H1 (cell line): ENCODE data around the gene MYBPH. TPM values are rescaled to one million over a fixed set of nuclear protein-coding genes. Genes with fewer than 3 reads are reported as not detected.

ENCODE experiments used
- CTCF ChIA-PET: fragments of 300-600 bp; sonication (Branson Sonifier 250); formaldehyde crosslinking; loops from one replicate; lab custom pipeline; 2021; ENCODE audit not compliant: partially characterized antibody; lab: Charles Lee
- POLR2A ChIA-PET: fragments of 300-600 bp; sonication (Branson Sonifier 250); formaldehyde crosslinking; loops from one replicate; lab custom pipeline; 2021; ENCODE audit warnings: inconsistent platforms; ENCODE audit not compliant: partially characterized antibody; lab: Charles Lee
- DNase-seq, 2 experiments: peaks; one replicate each; pipeline versions ENCODE4 v3.0.0 to v3.0.0-alpha.2; 2010 to 2022; ENCODE audit warnings: low spot score in 2 of 2, low read depth in 1 of 2, mixed read lengths in 1 of 2
- FAIRE-seq: peaks from 2 replicates; lab custom pipeline; 2011; peaks lifted over from hg19 to GRCh38; lab: Jason Lieb, UNC
- H2AFZ ChIP-seq: 2 replicates; pipeline ENCODE4 v1.8.1; 2012; ENCODE audit warnings: low read length, inconsistent platforms
- H2AK5ac ChIP-seq: 2 replicates; pipeline ENCODE4 v1.6.1; 2013; ENCODE audit warnings: low read depth, low read length
- H2BK120ac ChIP-seq: replicated peaks from 2 replicates; pipeline ENCODE3; 2013; ENCODE audit warnings: low read depth, low read length, inconsistent platforms
- H2BK12ac ChIP-seq: 2 replicates; pipeline ENCODE4 v1.6.1; 2013; ENCODE audit warnings: low read depth, low read length
- H2BK15ac ChIP-seq: 2 replicates; pipeline ENCODE4 v1.6.1; 2013; ENCODE audit warnings: low read length
- H2BK20ac ChIP-seq: 2 replicates; pipeline ENCODE4 v1.6.1; 2013; ENCODE audit warnings: low read length
- H2BK5ac ChIP-seq: 2 replicates; pipeline ENCODE4 v1.6.1; 2013; ENCODE audit warnings: low read depth, low read length
- H3K14ac ChIP-seq: 2 replicates; pipeline ENCODE4 v1.6.1; 2013; ENCODE audit warnings: inconsistent platforms; ENCODE audit not compliant: insufficient read length
- H3K18ac ChIP-seq: 2 replicates; pipeline ENCODE4 v1.6.1; 2013; ENCODE audit warnings: low read length; ENCODE audit errors: extremely low read depth
- H3K23ac ChIP-seq: 2 replicates; pipeline ENCODE4 v1.6.1; 2013; ENCODE audit warnings: inconsistent platforms; ENCODE audit not compliant: insufficient read length
- H3K23me2 ChIP-seq: 2 replicates; pipeline ENCODE4 v1.6.1; 2013; ENCODE audit warnings: low read depth, low read length
- H3K27ac ChIP-seq: 2 replicates; pipeline ENCODE4 v1.6.1; 2011; ENCODE audit warnings: low read depth, low read length, inconsistent platforms
- H3K27me3 ChIP-seq, 4 experiments: replicated peaks in 1 of 4; 1 replicate in 1 of 4; 2 replicates in 3 of 4; pipeline versions ENCODE4 v1.6.1 to v1.8.1; 2011 to 2013; ENCODE audit warnings: low read length in 3 of 4, mild to moderate bottlenecking in 3 of 4, inconsistent platforms in 2 of 4, mixed read lengths in 2 of 4, moderate library complexity in 1 of 4; ENCODE audit not compliant: control insufficient read depth in 3 of 4, insufficient read depth in 3 of 4; ENCODE audit errors: extremely low read depth in 1 of 4
- H3K36me3 ChIP-seq, 4 experiments: 2 replicates each; pipeline versions ENCODE4 v1.6.1 to v1.8.1; 2011 to 2013; ENCODE audit warnings: mild to moderate bottlenecking in 4 of 4, low read length in 3 of 4, moderate library complexity in 2 of 4, control low read depth in 1 of 4, inconsistent platforms in 1 of 4; ENCODE audit not compliant: insufficient read depth in 4 of 4, control insufficient read depth in 2 of 4
- H3K4ac ChIP-seq: replicated peaks from 2 replicates; pipeline ENCODE3; 2013; ENCODE audit warnings: low read length, low read depth, mixed read lengths, inconsistent platforms; ENCODE audit not compliant: insufficient read length
- H3K4me1 ChIP-seq, 4 experiments: replicated peaks in 1 of 4; 1 replicate in 1 of 4; 2 replicates in 3 of 4; pipeline versions ENCODE4 v1.6.1 to v1.8.1; 2011 to 2013; ENCODE audit warnings: low read length in 3 of 4, inconsistent platforms in 2 of 4, mixed read lengths in 1 of 4; ENCODE audit not compliant: insufficient read depth in 4 of 4, control insufficient read depth in 3 of 4
- H3K4me2 ChIP-seq, 2 experiments: 2 replicates each; pipeline versions ENCODE4 v1.6.1 to v1.8.1; 2011 to 2013; ENCODE audit warnings: low read depth in 2 of 2, low read length in 2 of 2, control low read depth in 1 of 2, inconsistent platforms in 1 of 2, mild to moderate bottlenecking in 1 of 2; ENCODE audit not compliant: insufficient read depth in 1 of 2
- H3K4me3 ChIP-seq, 4 experiments: fragments of 200-600, 300-600 bp in 1 of 4; sonication (generic), shearing (Covaris generic), sonication (Bioruptor Twin) in 1 of 4; 2 replicates each; pipeline versions ENCODE4 v1.5.1 to v1.8.1; 2011 to 2016; ENCODE audit warnings: low read length in 4 of 4, low read depth in 3 of 4, control low read depth in 2 of 4, inconsistent platforms in 2 of 4, mild to moderate bottlenecking in 2 of 4, mixed read lengths in 1 of 4, moderate library complexity in 1 of 4; ENCODE audit not compliant: insufficient read depth in 2 of 4; ENCODE audit errors: extremely low read depth in 1 of 4
- H3K56ac ChIP-seq: replicated peaks from 2 replicates; pipeline ENCODE3; 2013; ENCODE audit warnings: low read depth, mild to moderate bottlenecking, mixed read lengths, low read length, inconsistent platforms; ENCODE audit not compliant: insufficient read length
- H3K79me1 ChIP-seq: 2 replicates; pipeline ENCODE4 v1.6.1; 2013; ENCODE audit warnings: low read depth, low read length, control low read depth
- H3K79me2 ChIP-seq, 2 experiments: 2 replicates each; pipeline versions ENCODE4 v1.6.1 to v1.8.1; 2012 to 2013; ENCODE audit warnings: low read length in 2 of 2, mild to moderate bottlenecking in 2 of 2, inconsistent platforms in 1 of 2; ENCODE audit not compliant: insufficient read depth in 2 of 2, control insufficient read depth in 1 of 2
- H3K9ac ChIP-seq, 4 experiments: replicated peaks in 1 of 4; 1 replicate in 1 of 4; 2 replicates in 3 of 4; pipeline versions ENCODE4 v1.6.1 to v1.8.1; 2011 to 2013; ENCODE audit warnings: low read depth in 3 of 4, low read length in 3 of 4, control low read depth in 2 of 4, mild to moderate bottlenecking in 2 of 4, moderate library complexity in 2 of 4, inconsistent platforms in 1 of 4; ENCODE audit errors: extremely low read depth in 1 of 4
- H3K9me3 ChIP-seq, 2 experiments: 2 replicates each; pipeline versions ENCODE4 v1.6.1 to v1.8.1; 2012 to 2013; ENCODE audit warnings: mild to moderate bottlenecking in 2 of 2, moderate library complexity in 2 of 2, control low read depth in 1 of 2, inconsistent platforms in 1 of 2, low read depth in 1 of 2, low read length in 1 of 2, mixed read lengths in 1 of 2; ENCODE audit not compliant: insufficient read depth in 2 of 2
- H4K20me1 ChIP-seq, 2 experiments: replicated peaks in 1 of 2; 2 replicates each; pipeline versions ENCODE3 to v1.8.1; 2011 to 2013; ENCODE audit warnings: inconsistent platforms in 2 of 2, low read length in 2 of 2, mild to moderate bottlenecking in 1 of 2; ENCODE audit not compliant: insufficient read depth in 2 of 2, control insufficient read depth in 1 of 2
- H4K5ac ChIP-seq: 2 replicates; pipeline ENCODE4 v1.6.1; 2013; ENCODE audit warnings: low read length, low read depth, mixed read lengths, inconsistent platforms; ENCODE audit not compliant: insufficient read length
- H4K8ac ChIP-seq: 2 replicates; pipeline ENCODE4 v1.8.0; 2013; ENCODE audit warnings: mild to moderate bottlenecking, moderate library complexity, low read length, inconsistent platforms; ENCODE audit not compliant: insufficient read depth; ENCODE audit errors: extremely low read depth
- H4K91ac ChIP-seq: replicated peaks from 2 replicates; pipeline ENCODE3; 2013; ENCODE audit warnings: low read length, mixed read lengths, inconsistent platforms; ENCODE audit not compliant: insufficient read length
- CBX5 ChIP-seq: fragments of 300-800, 300-1000 bp; sonication (generic); IDR thresholded peaks from 2 replicates; pipeline ENCODE4 v1.7.1; 2016; ENCODE audit warnings: antibody characterized with exemption, low read length, low read depth
- CTCF ChIP-seq, 3 experiments: IDR thresholded peaks; 1 replicate in 2 of 3; 2 replicates in 1 of 3; pipeline versions ENCODE4 v1.5.1 to v1.6.1; 2011; ENCODE audit warnings: low read length in 3 of 3, mild to moderate bottlenecking in 3 of 3, inconsistent platforms in 2 of 3, low read depth in 1 of 3, moderate library complexity in 1 of 3; ENCODE audit not compliant: insufficient read depth in 1 of 3; ENCODE audit errors: control extremely low read depth in 1 of 3
- RAD21 ChIP-seq, 2 experiments: IDR thresholded peaks in 1 of 2; conservative IDR thresholded peaks in 1 of 2; 2 replicates each; pipeline ENCODE4 v1.6.1; 2011; ENCODE audit warnings: low read depth in 2 of 2, low read length in 2 of 2, improper control_type of control experiment in 1 of 2, inconsistent platforms in 1 of 2, mild to moderate bottlenecking in 1 of 2, moderate library complexity in 1 of 2
- WGBS, 2 experiments: shearing (Covaris generic) in 1 of 2; methylation state at CpG; one replicate each; pipeline versions ENCODE4 v1.1.6 to v1.1.7; 2013 to 2015; ENCODE audit warnings: low lambda C conversion rate in 2 of 2, mixed read lengths in 2 of 2, inconsistent platforms in 1 of 2, low coverage in 1 of 2, missing lambda C conversion rate in 1 of 2; ENCODE audit not compliant: insufficient replicate concordance in 2 of 2, insufficient coverage in 1 of 2, insufficient read length in 1 of 2; ENCODE audit errors: extremely low coverage in 1 of 2, missing lambda C conversion rate in 1 of 2; 5-methylcytosine and 5-hydroxymethylcytosine counted together
- polyA plus RNA-seq, 7 experiments: library from polyadenylated mRNA; depleted of rRNA in 3 of 7; stranded (reverse) in 5 of 7; unstranded in 2 of 7; fragments of >200 nt in 5 of 7; fragments of 200-250 nt in 2 of 7; gene quantifications; 1 replicate in 5 of 7; 2 replicates in 1 of 7; 4 replicates in 1 of 7; pipeline versions ENCODE4 v1.2.1 to v1.2.3, GENCODE V29; 2011 to 2013; ENCODE audit warnings: missing spikeins in 2 of 7, mixed read lengths in 2 of 7
- total RNA-seq: library from RNA; stranded (reverse); fragmentation: NEBNext Ultra II Directional; extraction: Animal tissue kit (Norgen Biotek cat#: 25700); gene quantifications from 2 replicates; pipeline ENCODE4 v1.2.1, GENCODE V29; 2021

Gene MYBPH
- total and polyA plus RNA-seq, 2 of the 8 experiments (the other 6 are each of a cell fraction or from before 2014, with no cell fraction given) = not detected

GRCh38 chr1:203166192-203166940 lies 9.3 kb downstream of the MYBPH start:
- Histone ChIP-seq H2BK12ac (0 out of 2 replicates have a peak overlapping the region, but pooled peaks have one; percentile 39), H2BK20ac (no peak overlapping the region), H2AK5ac (no peak overlapping the region), H3K9ac (no peak overlapping the region), H2BK120ac (no peak overlapping the region), H3K9me3 (no peaks in the 10 kb centered on the region), H3K4me1 (no peaks in the 10 kb centered on the region; a peak in 1 of 7 replicates), H4K91ac (no peak overlapping the region), H3K4me3 (no peak overlapping the region), H3K79me2 (no peaks in the 10 kb centered on the region), H3K23ac (no peak overlapping the region), H3K36me3 (no peaks in the 10 kb centered on the region), H2BK5ac (no peak overlapping the region), H4K8ac (no peak overlapping the region), H3K4me2 (no peak overlapping the region), H3K27me3 (no peaks in the 10 kb centered on the region), H3K27ac (no peak overlapping the region), H3K79me1 (no peaks in the 10 kb centered on the region), H3K23me2 (no peaks in the 10 kb centered on the region), H4K5ac (no peak overlapping the region), H4K20me1 (no peaks in the 10 kb centered on the region), H3K4ac (no peak overlapping the region), H2BK15ac (no peak overlapping the region), H3K18ac (no peak overlapping the region), H3K14ac (no peak overlapping the region), H3K56ac (no peak overlapping the region), H2AFZ (no peak overlapping the region)
- FAIRE-seq (no peak), DNase-seq (no peak)
- TF ChIP-seq CBX5 (no peak), CTCF (IDR thresholded peaks at IDR 0.05; ENCODE audit: control extremely low read depth in 1 of 3, insufficient read depth in 1 of 3, low read depth in 1 of 3, low read length in 3 of 3) (peak; percentile 15 to 32 (median 17); a peak in 2 of 4 replicates), RAD21 (IDR thresholded peaks at IDR 0.05 in 1 of 2, conservative IDR thresholded peaks at IDR 0.05 in 1 of 2; ENCODE audit: low read depth in 2 of 2, low read length in 2 of 2) (peak; percentile 5 to 23; a peak in 1 of 4 replicates)
- CTCF ChIA-PET = interaction anchor here (0.7 to 16.8 kb wide), 20 partner anchors 9 to 167 kb away, joined by 3 to 511 read pairs (median 4); partner anchors contain the start of genes ADORA1 and MYBPH
- WGBS, 2 experiments = 86% methylated on average over 14 of the region's 14 CpGs; no CpG with 5 or more reads in 1 of the 2 experiments
- POLR2A ChIA-PET = interaction anchor here (1.0 kb wide), 1 partner anchor 42 kb away, joined by 3 read pairs; no protein-coding TSS in a partner anchor
